Measurements from ENCODE around the gene AMN.

DNA sequence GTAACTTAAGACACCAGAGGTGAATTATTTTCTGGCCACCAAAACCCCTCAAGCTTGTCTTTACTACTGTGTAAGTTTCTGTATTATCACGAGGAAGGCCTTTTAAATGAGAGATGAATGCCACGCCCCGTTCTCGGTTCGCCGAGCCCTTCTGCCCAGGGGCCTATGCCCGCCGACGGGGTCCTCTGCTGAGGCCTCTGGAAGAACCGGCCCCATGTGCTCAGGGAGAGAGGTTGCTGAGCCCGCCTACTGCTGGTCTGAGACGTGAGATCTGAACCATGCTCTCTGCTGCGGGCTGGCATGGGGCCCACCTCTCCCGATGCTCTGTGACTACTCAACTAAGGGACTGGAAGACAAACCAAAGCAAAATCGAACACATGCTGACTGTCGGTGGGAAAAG, 21.0 kb downstream of the AMN start:
- no peak for TF ChIP-seq BRD4 (IDR thresholded peaks at IDR 0.05)
- TF ChIP-seq ATF7 (IDR thresholded peaks at IDR 0.05): no peak
- TF ChIP-seq, protein P1, sequence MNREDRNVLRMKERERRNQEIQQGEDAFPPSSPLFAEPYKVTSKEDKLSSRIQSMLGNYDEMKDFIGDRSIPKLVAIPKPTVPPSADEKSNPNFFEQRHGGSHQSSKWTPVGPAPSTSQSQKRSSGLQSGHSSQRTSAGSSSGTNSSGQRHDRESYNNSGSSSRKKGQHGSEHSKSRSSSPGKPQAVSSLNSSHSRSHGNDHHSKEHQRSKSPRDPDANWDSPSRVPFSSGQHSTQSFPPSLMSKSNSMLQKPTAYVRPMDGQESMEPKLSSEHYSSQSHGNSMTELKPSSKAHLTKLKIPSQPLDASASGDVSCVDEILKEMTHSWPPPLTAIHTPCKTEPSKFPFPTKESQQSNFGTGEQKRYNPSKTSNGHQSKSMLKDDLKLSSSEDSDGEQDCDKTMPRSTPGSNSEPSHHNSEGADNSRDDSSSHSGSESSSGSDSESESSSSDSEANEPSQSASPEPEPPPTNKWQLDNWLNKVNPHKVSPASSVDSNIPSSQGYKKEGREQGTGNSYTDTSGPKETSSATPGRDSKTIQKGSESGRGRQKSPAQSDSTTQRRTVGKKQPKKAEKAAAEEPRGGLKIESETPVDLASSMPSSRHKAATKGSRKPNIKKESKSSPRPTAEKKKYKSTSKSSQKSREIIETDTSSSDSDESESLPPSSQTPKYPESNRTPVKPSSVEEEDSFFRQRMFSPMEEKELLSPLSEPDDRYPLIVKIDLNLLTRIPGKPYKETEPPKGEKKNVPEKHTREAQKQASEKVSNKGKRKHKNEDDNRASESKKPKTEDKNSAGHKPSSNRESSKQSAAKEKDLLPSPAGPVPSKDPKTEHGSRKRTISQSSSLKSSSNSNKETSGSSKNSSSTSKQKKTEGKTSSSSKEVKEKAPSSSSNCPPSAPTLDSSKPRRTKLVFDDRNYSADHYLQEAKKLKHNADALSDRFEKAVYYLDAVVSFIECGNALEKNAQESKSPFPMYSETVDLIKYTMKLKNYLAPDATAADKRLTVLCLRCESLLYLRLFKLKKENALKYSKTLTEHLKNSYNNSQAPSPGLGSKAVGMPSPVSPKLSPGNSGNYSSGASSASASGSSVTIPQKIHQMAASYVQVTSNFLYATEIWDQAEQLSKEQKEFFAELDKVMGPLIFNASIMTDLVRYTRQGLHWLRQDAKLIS (CRISPR knock-in tag; IDR thresholded peaks at IDR 0.05): no peak
- no peak for TF ChIP-seq RCOR1 (IDR thresholded peaks at IDR 0.05; ENCODE audit: borderline replicate concordance in 1 of 2, low read depth in 2 of 2, low read length in 2 of 2)
- TF ChIP-seq, protein P2, sequence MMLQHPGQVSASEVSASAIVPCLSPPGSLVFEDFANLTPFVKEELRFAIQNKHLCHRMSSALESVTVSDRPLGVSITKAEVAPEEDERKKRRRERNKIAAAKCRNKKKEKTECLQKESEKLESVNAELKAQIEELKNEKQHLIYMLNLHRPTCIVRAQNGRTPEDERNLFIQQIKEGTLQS (IDR thresholded peaks at IDR 0.05): no peak
- TF ChIP-seq, protein P2 (CRISPR knock-in tag; conservative IDR thresholded peaks at IDR 0.05): no peak
